HG03025 (cell line): ENCODE measurements around the gene ATF7IP.
"Not testable (repeated sequence)": the region's sequence is repeated elsewhere in the genome, so short reads cannot be mapped to it uniquely, and the experiment has no call there.

Source experiments
- ATAC-seq: cut with Tn5 transposase; IDR thresholded peaks from one replicate; pipeline ENCODE4 v1.9.1; 2021; ENCODE audit warnings: mild to moderate bottlenecking, moderate library complexity; ENCODE audit not compliant: unreplicated experiment, low FRiP score

ATF7IP gene, protein sequence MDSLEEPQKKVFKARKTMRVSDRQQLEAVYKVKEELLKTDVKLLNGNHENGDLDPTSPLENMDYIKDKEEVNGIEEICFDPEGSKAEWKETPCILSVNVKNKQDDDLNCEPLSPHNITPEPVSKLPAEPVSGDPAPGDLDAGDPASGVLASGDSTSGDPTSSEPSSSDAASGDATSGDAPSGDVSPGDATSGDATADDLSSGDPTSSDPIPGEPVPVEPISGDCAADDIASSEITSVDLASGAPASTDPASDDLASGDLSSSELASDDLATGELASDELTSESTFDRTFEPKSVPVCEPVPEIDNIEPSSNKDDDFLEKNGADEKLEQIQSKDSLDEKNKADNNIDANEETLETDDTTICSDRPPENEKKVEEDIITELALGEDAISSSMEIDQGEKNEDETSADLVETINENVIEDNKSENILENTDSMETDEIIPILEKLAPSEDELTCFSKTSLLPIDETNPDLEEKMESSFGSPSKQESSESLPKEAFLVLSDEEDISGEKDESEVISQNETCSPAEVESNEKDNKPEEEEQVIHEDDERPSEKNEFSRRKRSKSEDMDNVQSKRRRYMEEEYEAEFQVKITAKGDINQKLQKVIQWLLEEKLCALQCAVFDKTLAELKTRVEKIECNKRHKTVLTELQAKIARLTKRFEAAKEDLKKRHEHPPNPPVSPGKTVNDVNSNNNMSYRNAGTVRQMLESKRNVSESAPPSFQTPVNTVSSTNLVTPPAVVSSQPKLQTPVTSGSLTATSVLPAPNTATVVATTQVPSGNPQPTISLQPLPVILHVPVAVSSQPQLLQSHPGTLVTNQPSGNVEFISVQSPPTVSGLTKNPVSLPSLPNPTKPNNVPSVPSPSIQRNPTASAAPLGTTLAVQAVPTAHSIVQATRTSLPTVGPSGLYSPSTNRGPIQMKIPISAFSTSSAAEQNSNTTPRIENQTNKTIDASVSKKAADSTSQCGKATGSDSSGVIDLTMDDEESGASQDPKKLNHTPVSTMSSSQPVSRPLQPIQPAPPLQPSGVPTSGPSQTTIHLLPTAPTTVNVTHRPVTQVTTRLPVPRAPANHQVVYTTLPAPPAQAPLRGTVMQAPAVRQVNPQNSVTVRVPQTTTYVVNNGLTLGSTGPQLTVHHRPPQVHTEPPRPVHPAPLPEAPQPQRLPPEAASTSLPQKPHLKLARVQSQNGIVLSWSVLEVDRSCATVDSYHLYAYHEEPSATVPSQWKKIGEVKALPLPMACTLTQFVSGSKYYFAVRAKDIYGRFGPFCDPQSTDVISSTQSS

DNA sequence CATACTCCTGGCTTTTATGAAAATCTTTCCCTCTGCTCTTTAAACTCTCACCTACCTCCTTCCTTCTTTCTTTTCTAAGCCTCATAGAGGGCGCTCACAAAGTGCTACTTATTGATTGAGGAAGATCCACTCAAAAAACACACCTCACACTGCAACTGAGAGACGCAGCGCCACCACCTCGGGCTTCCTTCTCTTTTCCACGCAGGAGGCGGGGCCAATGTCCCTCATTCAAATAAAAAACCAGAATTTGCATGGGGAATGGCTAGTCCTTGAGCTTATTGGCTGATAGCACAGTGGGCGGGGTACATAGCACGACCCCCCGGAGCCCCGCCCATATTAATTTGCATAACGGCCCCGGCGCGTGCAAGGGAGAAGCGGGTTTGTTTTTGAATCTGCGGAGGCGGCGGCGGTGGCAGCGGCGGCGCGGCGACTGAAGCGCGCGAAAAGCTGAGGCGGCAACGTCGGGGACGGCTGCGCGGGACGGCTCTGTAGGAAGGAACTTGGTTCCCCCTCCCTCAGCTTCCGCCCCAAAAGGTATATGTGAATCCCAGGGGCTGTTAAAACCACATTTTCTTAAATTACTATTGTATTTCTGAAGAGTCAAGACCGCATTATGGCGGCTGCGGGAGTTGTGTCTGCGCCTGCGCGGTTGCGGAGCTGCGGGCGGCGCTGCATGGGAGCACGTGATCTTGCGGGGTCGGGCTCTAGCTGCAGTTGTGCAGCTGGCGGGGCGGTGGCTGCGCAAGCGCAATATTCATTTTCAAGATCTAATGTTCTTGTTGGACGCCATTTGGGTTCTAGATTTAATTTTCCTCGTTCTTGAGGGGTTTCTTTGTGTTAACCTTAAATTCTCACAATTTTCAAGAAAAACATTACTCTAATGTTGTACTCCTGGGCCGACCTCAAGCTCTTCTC lies at the start of gene ATF7IP:
Gene ATF7IP (plus strand): TSS at position 389 of the 915 bp plus-strand sequence. CDS start 58,234 bp downstream, outside the sequence.
- ATAC-seq: peak; percentile 80

DNA sequence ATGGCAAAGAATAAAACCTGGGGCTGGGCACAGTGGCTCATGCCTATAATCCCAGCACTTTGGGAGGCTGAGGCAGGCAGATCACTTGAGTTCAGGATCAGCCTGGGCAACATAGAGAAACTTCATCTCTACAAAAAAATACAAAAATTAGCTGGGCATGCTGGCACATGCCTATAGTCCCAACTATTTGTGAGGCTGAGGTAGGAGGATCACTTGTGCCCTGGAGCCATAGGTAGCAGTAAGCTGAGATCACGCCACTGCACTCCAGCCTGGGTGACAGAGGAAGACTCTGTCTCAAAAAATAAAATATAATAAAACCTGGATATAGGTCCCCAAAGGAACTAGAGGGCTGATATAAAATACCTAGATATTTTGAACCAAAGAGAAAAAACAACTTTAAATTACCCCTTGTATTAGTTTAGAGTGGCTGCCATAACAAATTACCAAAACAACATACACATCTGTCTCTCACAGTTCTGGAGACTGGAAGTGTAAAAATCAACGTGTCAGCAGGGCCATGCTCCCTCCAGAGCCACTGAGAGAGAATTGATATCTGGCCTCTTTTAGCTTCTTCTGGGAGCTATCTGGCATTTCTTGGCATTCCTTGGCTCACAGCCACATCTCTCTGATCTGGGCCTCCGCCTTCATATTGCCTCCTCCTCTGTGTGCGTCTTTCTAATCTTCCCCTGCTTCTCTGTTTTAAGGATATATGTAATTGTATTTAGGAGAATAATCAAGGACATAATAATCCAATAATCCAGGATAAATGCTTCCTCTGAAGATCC lies 47.9 kb upstream of the ATF7IP start:
- ATAC-seq: no peak

DNA sequence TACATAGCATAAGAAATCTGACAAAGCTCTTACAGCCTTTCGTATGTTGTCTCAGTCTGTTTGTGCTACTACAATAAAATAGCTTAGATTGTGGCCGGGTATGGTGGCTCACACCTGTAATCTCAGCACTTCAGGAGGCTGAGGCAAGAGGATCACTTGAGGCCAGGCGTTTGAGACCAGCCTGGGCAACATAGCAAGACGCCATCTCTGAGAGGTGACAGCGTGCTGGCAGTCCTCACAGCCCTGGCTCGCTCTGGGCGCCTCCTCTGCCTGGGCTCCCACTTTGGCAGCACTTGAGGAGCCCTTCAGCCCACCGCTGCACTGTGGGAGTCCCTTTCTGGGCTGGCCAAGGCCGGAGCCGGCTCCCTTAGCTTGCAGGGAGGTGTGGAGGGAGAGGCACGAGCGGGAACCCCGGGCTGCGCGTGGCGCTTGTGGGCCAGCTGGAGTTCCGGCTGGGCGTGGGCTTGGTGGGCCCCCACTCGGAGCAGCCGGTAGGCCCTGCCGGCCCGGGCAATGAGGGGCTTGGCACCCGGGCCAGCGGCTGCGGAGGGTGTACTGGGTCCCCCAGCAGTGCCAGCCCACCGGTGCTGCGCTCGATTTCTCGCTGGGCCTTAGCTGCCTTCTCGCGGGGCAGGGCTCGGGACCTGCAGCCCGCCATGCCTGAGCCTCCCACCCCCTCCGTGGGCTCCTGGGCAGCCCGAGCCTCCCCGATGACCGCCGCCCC lies 45.6 kb upstream of the ATF7IP start:
- not testable (repeated sequence) for ATAC-seq

DNA sequence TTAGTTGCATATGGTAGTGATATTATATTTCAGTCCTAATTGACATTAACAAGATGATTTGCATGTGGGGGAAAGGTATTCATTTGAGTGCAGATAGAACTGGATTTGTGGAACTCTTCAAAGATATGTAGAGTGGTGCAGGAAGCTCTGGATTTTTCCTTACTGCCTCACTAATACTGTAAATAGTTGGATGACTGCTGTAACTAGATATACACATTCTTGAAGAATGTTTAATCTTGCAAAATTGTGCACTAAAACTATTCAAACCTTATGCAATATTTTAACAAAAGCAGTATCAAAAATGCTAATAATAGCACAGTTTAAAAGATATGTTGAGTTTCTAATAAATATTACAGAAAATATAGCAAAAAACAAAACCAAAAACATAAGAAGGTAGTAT lies 43.1 kb upstream of the ATF7IP start:
- no peak for ATAC-seq

- ATAC-seq: no peak
Measured at GRCh38 chr12:14325716-14326343, 39.7 kb upstream of the ATF7IP start.

GRCh38 chr12:14326699-14327098 lies 38.8 kb upstream of the ATF7IP start:
- ATAC-seq: no peak

- no peak for ATAC-seq
Measured at GRCh38 chr12:14327711-14328110, 37.8 kb upstream of the ATF7IP start.

GRCh38 chr12:14332482-14332881 lies 33.0 kb upstream of the ATF7IP start:
- ATAC-seq: no peak

DNA sequence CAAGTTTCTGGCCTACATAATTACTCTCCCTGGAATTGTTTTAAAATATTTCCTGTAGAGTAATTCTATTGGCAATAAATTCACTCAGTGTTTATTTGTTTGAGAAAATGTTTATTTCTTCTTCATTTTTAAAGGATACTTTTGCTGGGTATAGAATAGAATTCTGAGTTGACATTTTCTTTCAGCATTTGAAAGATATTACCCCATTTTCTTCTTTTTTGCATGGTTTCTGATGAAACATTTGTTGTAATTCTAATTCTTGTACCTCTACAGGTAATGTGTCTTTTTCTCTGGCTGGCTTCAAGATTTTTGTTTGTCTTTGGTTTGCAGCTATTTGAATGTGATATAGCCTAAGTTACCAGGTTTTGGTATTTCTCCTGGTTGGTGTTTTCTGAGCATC lies 25.1 kb upstream of the ATF7IP start:
- no peak for ATAC-seq

DNA sequence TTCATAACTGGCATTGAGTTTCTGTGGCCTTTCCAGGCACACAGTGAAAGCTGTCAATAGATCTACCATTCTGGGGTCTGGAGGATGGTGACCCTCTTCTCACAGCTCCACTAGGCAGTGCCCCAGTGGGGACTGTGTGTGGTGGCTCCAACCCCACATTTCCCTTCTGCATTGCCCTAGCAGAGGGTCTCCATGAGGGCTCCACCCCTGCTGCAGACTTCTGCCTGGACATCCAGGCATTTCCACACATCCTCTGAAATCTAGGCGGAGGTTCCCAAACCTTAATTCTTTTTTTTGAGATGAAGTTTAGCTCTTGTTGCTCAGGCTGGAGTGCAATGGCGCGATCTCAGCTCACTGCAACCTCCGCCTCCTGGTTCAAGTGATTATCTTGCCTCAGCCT lies 14.0 kb upstream of the ATF7IP start:
- ATAC-seq: not testable (repeated sequence)

GRCh38 chr12:14352066-14352465 lies 13.4 kb upstream of the ATF7IP start:
- ATAC-seq: not testable (repeated sequence)

GRCh38 chr12:14354665-14355064 lies 10.8 kb upstream of the ATF7IP start:
- ATAC-seq: not testable (repeated sequence)

- no peak for ATAC-seq
Measured at GRCh38 chr12:14356147-14356546, 9.3 kb upstream of the ATF7IP start.

- no peak for ATAC-seq
Measured at GRCh38 chr12:14357486-14357885, 8.0 kb upstream of the ATF7IP start.

- no peak for ATAC-seq
Measured at GRCh38 chr12:14362352-14362751, 3.1 kb upstream of the ATF7IP start.

DNA sequence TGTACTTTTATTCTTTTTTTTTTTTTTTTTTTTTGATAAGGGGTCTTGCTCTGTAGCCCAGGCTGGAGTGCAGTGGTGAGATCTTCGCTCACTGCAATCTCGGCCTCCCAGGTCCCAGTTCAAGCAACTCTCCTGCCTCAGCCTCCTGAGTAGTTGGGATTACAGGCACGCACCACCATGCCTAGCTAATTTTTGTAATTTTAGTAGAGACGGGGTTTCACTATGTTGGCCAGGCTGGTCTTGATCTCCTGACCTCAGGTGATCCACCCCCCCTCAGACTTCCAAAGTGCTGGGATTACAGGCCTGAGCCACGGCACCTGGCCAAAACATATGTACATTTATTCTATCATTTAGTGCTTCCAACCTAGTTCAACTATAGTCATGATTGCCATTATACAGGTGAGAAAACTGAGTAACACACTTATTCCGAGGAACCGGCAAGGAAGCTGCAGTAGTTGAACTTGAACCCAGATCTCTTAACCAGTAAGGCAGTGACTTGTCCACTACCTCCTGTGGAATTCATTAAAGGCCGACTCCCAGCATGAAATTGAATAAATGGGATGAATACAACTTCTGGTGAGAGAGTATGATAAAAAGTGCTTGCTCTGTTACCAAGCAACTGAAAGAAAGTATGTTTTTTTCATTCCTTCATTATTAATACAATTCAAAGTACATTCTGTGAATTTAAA lies 755 bp upstream of the ATF7IP start:
- no peak for ATAC-seq
